Endothelial cell of umbilical vein (primary cell): ENCODE measurements around the gene SVIL.
"Not testable (repeated sequence)": the region's sequence is repeated elsewhere in the genome, so short reads cannot be mapped to it uniquely, and the experiment has no call there.

Experiments used
- MAX ChIP-seq: IDR thresholded peaks from 2 replicates; pipeline ENCODE4 v1.6.1; 2011; ENCODE audit not compliant: insufficient read depth, insufficient read length
- MYC ChIP-seq: IDR thresholded peaks from one replicate; pipeline ENCODE4 v1.6.1; 2011; ENCODE audit warnings: mild to moderate bottlenecking, low read depth, low read length
- POLR2A ChIP-seq: IDR thresholded peaks from 2 replicates; pipeline ENCODE4 v1.6.1; 2012; ENCODE audit warnings: low read depth, mild to moderate bottlenecking, control low read depth, low read length
- TF ChIP-seq, protein P1 (sequence below), 2 donors: IDR thresholded peaks; 1 replicate in 1 of 2; 2 replicates in 1 of 2; pipeline ENCODE4 v1.5.1; 2011; ENCODE audit warnings: low read length in 2 of 2, mild to moderate bottlenecking in 2 of 2, moderate library complexity in 2 of 2, control low read depth in 1 of 2, inconsistent platforms in 1 of 2, low read depth in 1 of 2; ENCODE audit not compliant: insufficient read depth in 1 of 2; ENCODE audit errors: extremely low read depth in 1 of 2

DNA sequence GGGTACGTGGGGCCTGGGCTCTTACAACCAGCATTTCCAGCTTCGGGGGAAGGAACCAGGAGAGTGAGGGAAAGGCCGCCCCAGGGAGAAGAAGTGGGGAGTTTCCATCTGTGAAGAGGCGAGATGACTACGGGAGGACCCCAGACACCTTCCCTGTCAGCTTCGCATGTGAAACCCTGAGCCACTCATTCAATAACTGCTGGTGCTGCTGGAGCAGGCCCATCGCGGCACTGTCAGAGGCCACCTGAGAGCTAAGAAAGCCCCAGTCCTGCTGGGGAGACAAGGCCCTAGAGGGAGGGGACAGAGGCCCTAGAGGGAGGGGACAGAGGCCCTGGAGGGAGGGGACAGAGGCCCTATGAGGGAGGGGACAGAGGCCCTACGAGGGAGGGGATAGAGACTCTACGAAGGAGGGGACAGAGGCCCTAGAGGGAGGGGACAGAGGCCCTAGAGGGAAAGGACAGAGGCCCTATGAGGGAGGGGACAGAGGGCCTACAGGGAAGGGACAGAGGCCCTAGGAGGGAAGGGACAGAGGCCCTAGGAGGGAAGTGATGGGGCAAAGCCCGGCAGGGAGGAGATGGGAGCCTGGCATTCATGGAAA lies 128.3 kb downstream of the SVIL start:
- not testable (repeated sequence) for TF ChIP-seq MAX, MYC, POLR2A
- TF ChIP-seq, protein P1, sequence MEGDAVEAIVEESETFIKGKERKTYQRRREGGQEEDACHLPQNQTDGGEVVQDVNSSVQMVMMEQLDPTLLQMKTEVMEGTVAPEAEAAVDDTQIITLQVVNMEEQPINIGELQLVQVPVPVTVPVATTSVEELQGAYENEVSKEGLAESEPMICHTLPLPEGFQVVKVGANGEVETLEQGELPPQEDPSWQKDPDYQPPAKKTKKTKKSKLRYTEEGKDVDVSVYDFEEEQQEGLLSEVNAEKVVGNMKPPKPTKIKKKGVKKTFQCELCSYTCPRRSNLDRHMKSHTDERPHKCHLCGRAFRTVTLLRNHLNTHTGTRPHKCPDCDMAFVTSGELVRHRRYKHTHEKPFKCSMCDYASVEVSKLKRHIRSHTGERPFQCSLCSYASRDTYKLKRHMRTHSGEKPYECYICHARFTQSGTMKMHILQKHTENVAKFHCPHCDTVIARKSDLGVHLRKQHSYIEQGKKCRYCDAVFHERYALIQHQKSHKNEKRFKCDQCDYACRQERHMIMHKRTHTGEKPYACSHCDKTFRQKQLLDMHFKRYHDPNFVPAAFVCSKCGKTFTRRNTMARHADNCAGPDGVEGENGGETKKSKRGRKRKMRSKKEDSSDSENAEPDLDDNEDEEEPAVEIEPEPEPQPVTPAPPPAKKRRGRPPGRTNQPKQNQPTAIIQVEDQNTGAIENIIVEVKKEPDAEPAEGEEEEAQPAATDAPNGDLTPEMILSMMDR (IDR thresholded peaks at IDR 0.05; ENCODE audit: extremely low read depth in 1 of 2, insufficient read depth in 1 of 2, low read depth in 1 of 2, low read length in 2 of 2), result not testable (repeated sequence)
